ENCODE measurements around the gene PRDM16.

The PRDM16 gene

DNA sequence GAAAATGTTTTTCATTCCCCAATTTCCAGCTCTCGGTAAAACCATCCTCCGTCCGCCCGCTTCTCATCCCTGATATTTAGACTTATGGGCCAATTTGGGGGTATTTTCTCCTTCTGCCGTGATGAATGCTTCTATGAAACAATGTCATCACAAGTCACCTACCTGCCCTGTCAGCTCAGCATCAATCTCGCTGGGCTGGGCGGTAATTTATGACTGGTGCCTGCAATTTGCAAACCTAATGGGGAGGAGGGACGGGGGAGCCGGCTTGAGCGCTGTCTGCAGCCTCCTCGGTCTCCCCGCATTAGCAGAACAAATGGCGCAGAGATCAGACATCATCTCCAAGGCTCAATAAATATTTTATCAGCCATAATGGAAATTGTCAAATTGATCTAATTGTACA lies 72.1 kb downstream of the PRDM16 start:
- Histone ChIP-seq H3K4me3 (ENCODE audit: low read depth, low read length) (no peak overlapping the region), H3K27ac (ENCODE audit: extremely low read depth, low read depth, low read length) (no peak overlapping the region), H3K4me1 (ENCODE audit: control insufficient read depth, insufficient read depth, low read length) (peaks cover 4% of the 10 kb centered on the region; the same call in 1 of the 2 replicates), H3K9me3 (ENCODE audit: control insufficient read depth, insufficient read depth, low read depth, low read length) (no peaks in the 10 kb centered on the region), H3K36me3 (ENCODE audit: control insufficient read depth in 2 of 2, insufficient read depth in 1 of 2, low read length in 2 of 2) (no peaks in the 10 kb centered on the region)
- POLR2A ChIA-PET = interaction anchor here (0.6 kb wide), 1 partner anchor 100 kb away, joined by 5 read pairs; no protein-coding TSS in a partner anchor
- CTCF ChIA-PET = no interaction called here
- TF ChIP-seq, protein P1, sequence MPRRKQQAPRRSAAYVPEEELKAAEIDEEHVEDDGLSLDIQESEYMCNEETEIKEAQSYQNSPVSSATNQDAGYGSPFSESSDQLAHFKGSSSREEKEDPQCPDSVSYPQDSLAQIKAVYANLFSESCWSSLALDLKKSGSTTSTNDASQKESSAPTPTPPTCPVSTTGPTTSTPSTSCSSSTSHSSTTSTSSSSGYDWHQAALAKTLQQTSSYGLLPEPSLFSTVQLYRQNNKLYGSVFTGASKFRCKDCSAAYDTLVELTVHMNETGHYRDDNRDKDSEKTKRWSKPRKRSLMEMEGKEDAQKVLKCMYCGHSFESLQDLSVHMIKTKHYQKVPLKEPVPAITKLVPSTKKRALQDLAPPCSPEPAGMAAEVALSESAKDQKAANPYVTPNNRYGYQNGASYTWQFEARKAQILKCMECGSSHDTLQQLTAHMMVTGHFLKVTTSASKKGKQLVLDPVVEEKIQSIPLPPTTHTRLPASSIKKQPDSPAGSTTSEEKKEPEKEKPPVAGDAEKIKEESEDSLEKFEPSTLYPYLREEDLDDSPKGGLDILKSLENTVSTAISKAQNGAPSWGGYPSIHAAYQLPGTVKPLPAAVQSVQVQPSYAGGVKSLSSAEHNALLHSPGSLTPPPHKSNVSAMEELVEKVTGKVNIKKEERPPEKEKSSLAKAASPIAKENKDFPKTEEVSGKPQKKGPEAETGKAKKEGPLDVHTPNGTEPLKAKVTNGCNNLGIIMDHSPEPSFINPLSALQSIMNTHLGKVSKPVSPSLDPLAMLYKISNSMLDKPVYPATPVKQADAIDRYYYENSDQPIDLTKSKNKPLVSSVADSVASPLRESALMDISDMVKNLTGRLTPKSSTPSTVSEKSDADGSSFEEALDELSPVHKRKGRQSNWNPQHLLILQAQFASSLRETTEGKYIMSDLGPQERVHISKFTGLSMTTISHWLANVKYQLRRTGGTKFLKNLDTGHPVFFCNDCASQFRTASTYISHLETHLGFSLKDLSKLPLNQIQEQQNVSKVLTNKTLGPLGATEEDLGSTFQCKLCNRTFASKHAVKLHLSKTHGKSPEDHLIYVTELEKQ (tag by site-specific recombination; IDR thresholded peaks at IDR 0.05; ENCODE audit: borderline replicate concordance) = no peak
- no peak for TF ChIP-seq ZNF121 (tag by site-specific recombination; IDR thresholded peaks at IDR 0.05)

DNA sequence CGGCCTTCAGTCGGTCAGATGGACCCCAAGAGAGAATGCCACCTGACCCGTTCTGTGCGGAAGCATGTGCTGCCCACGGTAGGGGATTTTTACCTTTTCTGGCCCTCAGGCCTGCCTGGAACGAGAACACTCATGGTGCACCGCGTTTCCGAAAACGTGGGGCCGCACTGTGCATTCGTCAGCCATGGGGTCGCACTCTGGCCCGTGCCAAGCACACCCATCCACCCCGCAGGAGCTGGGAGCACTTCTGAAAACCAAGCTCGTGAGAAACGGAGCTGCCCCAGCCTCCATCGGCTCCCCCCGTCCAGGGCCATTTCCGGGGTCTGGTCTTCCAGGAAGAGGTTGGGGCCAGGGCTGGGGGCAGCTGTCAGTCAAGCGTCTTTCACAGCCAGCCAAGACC lies 72.8 kb downstream of the PRDM16 start:
- TF ChIP-seq, protein P2, sequence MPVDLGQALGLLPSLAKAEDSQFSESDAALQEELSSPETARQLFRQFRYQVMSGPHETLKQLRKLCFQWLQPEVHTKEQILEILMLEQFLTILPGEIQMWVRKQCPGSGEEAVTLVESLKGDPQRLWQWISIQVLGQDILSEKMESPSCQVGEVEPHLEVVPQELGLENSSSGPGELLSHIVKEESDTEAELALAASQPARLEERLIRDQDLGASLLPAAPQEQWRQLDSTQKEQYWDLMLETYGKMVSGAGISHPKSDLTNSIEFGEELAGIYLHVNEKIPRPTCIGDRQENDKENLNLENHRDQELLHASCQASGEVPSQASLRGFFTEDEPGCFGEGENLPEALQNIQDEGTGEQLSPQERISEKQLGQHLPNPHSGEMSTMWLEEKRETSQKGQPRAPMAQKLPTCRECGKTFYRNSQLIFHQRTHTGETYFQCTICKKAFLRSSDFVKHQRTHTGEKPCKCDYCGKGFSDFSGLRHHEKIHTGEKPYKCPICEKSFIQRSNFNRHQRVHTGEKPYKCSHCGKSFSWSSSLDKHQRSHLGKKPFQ (tag by site-specific recombination; IDR thresholded peaks at IDR 0.05) = no peak
- TF ChIP-seq ZNF335 (tag by site-specific recombination; conservative IDR thresholded peaks at IDR 0.05) = no peak
- no peak for TF ChIP-seq ZNF558 (tag by site-specific recombination; IDR thresholded peaks at IDR 0.05)
- no peak for TF ChIP-seq ZNF366 (tag by site-specific recombination; conservative IDR thresholded peaks at IDR 0.05)
- TF ChIP-seq ZNF112 (tag by site-specific recombination; IDR thresholded peaks at IDR 0.05) = no peak
- no peak for TF ChIP-seq ZIC2 (tag by site-specific recombination; IDR thresholded peaks at IDR 0.05)
- no peak for TF ChIP-seq ZSCAN16 (tag by site-specific recombination; IDR thresholded peaks at IDR 0.05)
- no peak for TF ChIP-seq TRIM28 (IDR thresholded peaks at IDR 0.05; ENCODE audit: borderline replicate concordance, low read length)
- TF ChIP-seq ZNF530 (tag by site-specific recombination; IDR thresholded peaks at IDR 0.05; ENCODE audit: low read depth) = no peak
- TF ChIP-seq ZNF121 (tag by site-specific recombination; IDR thresholded peaks at IDR 0.05) = no peak
- Histone ChIP-seq H3K36me3 (ENCODE audit: control insufficient read depth in 2 of 2, insufficient read depth in 1 of 2, low read length in 2 of 2) (no peaks in the 10 kb centered on the region), H3K4me3 (ENCODE audit: low read depth, low read length) (no peak overlapping the region), H3K27ac (ENCODE audit: extremely low read depth, low read depth, low read length) (no peak overlapping the region), H3K9me3 (ENCODE audit: control insufficient read depth, insufficient read depth, low read depth, low read length) (no peaks in the 10 kb centered on the region), H3K4me1 (ENCODE audit: control insufficient read depth, insufficient read depth, low read length) (peaks cover 4% of the 10 kb centered on the region; the same call in 1 of the 2 replicates)
- ChIA-PET CTCF (interaction anchor here (0.7 kb wide), 1 partner anchor 355 kb away, joined by 6 read pairs; no protein-coding TSS in a partner anchor), POLR2A (no interaction called here)

DNA sequence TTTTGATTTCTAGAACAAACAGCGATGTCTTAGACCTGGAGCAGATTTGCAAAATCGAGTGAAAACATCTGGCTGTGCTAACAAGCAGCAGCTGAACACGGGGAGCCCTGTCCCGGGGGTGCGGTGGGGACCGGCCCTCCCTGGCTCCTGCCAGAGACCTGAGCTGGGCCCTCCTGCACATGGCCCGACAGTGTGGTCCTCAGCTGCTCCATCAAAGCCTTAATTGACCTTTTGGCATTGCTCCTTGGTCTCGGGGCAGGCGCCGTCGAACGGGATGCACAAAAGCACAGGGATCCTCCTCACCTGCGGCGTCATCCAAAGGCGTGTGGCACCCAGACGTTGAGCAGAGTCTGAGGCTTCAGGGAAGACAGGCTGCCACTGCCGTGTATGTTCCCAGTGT lies 73.2 kb downstream of the PRDM16 start:
- H3K4me3 ChIP-seq (ENCODE audit: low read depth, low read length) = no peak overlapping the region
- H3K4me1 ChIP-seq (ENCODE audit: control insufficient read depth, insufficient read depth, low read length) = peaks cover 4% of the 10 kb centered on the region; the same call in 1 of the 2 replicates
- ChIA-PET POLR2A (no interaction called here), CTCF (interaction anchor here (0.7 kb wide), 1 partner anchor 355 kb away, joined by 6 read pairs; no protein-coding TSS in a partner anchor)
- H3K36me3 ChIP-seq (ENCODE audit: control insufficient read depth in 2 of 2, insufficient read depth in 1 of 2, low read length in 2 of 2) = no peaks in the 10 kb centered on the region
- no peaks in the 10 kb centered on the region for H3K9me3 ChIP-seq (ENCODE audit: control insufficient read depth, insufficient read depth, low read depth, low read length)
- TF ChIP-seq ZNF48 (tag by site-specific recombination; IDR thresholded peaks at IDR 0.05) = no peak
- TF ChIP-seq ZNF416 (tag by site-specific recombination; IDR thresholded peaks at IDR 0.05) = no peak
- no peak for TF ChIP-seq ZNF530 (tag by site-specific recombination; IDR thresholded peaks at IDR 0.05; ENCODE audit: low read depth)
- no peak for TF ChIP-seq SP2 (tag by site-specific recombination; IDR thresholded peaks at IDR 0.05)
- TF ChIP-seq, protein P3, sequence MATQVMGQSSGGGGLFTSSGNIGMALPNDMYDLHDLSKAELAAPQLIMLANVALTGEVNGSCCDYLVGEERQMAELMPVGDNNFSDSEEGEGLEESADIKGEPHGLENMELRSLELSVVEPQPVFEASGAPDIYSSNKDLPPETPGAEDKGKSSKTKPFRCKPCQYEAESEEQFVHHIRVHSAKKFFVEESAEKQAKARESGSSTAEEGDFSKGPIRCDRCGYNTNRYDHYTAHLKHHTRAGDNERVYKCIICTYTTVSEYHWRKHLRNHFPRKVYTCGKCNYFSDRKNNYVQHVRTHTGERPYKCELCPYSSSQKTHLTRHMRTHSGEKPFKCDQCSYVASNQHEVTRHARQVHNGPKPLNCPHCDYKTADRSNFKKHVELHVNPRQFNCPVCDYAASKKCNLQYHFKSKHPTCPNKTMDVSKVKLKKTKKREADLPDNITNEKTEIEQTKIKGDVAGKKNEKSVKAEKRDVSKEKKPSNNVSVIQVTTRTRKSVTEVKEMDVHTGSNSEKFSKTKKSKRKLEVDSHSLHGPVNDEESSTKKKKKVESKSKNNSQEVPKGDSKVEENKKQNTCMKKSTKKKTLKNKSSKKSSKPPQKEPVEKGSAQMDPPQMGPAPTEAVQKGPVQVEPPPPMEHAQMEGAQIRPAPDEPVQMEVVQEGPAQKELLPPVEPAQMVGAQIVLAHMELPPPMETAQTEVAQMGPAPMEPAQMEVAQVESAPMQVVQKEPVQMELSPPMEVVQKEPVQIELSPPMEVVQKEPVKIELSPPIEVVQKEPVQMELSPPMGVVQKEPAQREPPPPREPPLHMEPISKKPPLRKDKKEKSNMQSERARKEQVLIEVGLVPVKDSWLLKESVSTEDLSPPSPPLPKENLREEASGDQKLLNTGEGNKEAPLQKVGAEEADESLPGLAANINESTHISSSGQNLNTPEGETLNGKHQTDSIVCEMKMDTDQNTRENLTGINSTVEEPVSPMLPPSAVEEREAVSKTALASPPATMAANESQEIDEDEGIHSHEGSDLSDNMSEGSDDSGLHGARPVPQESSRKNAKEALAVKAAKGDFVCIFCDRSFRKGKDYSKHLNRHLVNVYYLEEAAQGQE (tag by site-specific recombination; IDR thresholded peaks at IDR 0.05) = no peak
- TF ChIP-seq ZNF138 (tag by site-specific recombination; IDR thresholded peaks at IDR 0.05; ENCODE audit: borderline replicate concordance) = no peak
- TF ChIP-seq, protein P4, sequence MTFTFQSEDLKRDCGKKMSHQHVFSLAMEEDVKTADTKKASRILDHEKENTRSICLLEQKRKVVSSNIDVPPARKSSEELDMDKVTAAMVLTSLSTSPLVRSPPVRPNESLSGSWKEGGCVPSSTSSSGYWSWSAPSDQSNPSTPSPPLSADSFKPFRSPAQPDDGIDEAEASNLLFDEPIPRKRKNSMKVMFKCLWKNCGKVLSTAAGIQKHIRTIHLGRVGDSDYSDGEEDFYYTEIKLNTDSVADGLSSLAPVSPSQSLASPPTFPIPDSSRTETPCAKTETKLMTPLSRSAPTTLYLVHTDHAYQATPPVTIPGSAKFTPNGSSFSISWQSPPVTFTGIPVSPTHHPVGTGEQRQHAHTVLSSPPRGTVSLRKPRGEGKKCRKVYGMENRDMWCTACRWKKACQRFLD (tag by site-specific recombination; IDR thresholded peaks at IDR 0.05) = no peak
- TF ChIP-seq, protein P5, sequence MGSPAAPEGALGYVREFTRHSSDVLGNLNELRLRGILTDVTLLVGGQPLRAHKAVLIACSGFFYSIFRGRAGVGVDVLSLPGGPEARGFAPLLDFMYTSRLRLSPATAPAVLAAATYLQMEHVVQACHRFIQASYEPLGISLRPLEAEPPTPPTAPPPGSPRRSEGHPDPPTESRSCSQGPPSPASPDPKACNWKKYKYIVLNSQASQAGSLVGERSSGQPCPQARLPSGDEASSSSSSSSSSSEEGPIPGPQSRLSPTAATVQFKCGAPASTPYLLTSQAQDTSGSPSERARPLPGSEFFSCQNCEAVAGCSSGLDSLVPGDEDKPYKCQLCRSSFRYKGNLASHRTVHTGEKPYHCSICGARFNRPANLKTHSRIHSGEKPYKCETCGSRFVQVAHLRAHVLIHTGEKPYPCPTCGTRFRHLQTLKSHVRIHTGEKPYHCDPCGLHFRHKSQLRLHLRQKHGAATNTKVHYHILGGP (tag by site-specific recombination; IDR thresholded peaks at IDR 0.05) = no peak
- TF ChIP-seq ZNF391 (tag by site-specific recombination; IDR thresholded peaks at IDR 0.05; ENCODE audit: borderline replicate concordance, low read depth) = no peak
- no peak for TF ChIP-seq ZNF521 (tag by site-specific recombination; IDR thresholded peaks at IDR 0.05)
- TF ChIP-seq ZNF571 (tag by site-specific recombination; IDR thresholded peaks at IDR 0.05) = no peak
- H3K27ac ChIP-seq (ENCODE audit: extremely low read depth, low read depth, low read length) = no peak overlapping the region
